Testis (tissue), 2 donors: ENCODE measurements around the gene SLC22A23.

Experiments
- POLR2A ChIP-seq: fragments of 450-650 bp; IDR thresholded peaks from one replicate; pipeline ENCODE4 v1.6.1; 2017; ENCODE audit warnings: antibody characterized with exemption, mild to moderate bottlenecking, moderate library complexity
- TF ChIP-seq, protein P1 (sequence below), 3 experiments: fragments of 450-650 bp in 2 of 3; fragments of 200-600 bp in 1 of 3; sonication (generic) in 1 of 3; IDR thresholded peaks; one replicate each; pipeline ENCODE4 v1.5.1; 2016 to 2019; ENCODE audit warnings: antibody characterized with exemption in 3 of 3, mild to moderate bottlenecking in 2 of 3, moderate library complexity in 1 of 3

DNA sequence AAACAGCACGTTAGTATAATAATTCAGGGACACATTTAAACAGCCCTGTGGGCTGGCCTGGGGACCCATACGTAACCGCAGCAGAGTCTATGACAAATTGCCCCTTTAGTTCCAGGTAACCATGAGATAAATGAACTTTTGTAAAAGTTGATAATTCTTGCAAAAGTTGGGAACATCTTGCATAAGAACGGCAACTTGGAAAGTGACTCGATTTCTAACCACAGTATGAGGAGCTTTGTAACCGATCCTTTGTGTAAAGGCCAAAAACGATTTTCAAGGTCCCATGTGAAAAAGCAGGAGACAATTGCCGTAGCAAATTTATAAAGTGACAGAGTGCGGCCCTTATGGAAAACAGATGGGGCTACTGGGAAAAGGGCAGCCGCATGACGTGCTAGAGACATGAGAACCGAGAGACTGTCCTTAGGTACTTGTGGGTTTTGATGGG lies 116.5 kb downstream of the SLC22A23 start:
- TF ChIP-seq, protein P1, sequence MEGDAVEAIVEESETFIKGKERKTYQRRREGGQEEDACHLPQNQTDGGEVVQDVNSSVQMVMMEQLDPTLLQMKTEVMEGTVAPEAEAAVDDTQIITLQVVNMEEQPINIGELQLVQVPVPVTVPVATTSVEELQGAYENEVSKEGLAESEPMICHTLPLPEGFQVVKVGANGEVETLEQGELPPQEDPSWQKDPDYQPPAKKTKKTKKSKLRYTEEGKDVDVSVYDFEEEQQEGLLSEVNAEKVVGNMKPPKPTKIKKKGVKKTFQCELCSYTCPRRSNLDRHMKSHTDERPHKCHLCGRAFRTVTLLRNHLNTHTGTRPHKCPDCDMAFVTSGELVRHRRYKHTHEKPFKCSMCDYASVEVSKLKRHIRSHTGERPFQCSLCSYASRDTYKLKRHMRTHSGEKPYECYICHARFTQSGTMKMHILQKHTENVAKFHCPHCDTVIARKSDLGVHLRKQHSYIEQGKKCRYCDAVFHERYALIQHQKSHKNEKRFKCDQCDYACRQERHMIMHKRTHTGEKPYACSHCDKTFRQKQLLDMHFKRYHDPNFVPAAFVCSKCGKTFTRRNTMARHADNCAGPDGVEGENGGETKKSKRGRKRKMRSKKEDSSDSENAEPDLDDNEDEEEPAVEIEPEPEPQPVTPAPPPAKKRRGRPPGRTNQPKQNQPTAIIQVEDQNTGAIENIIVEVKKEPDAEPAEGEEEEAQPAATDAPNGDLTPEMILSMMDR (IDR thresholded peaks at IDR 0.05) = no peak
- TF ChIP-seq POLR2A = no peak
